Measurements from ENCODE around the gene ZNF768. TPM values are rescaled to one million over a fixed set of nuclear protein-coding genes. Genes with fewer than 3 reads are reported as not detected.

Gene ZNF768
- total and polyA plus RNA-seq, 2 donors, result 17.7 to 50.6 TPM

GRCh38 chr16:30521873-30522641 lies 4.3 kb downstream of the ZNF768 start:
- WGBS, result 51% methylated on average over 11 of the region's 11 CpGs
- Histone ChIP-seq H3K4me3 (ENCODE audit: low read depth, low read length) (no peak overlapping the region), H3K36me3 (ENCODE audit: insufficient read depth) (no peaks in the 10 kb centered on the region), H3K4me1 (ENCODE audit: insufficient read depth) (no peaks in the 10 kb centered on the region), H3K27ac (ENCODE audit: low read depth) (no peak overlapping the region)
- DNase-seq (ENCODE audit: extremely low spot score), result no peak

GRCh38 chr16:30521476-30521872 lies 4.9 kb downstream of the ZNF768 start:
- no peak overlapping the region for H3K27ac ChIP-seq (ENCODE audit: low read depth)
- H3K4me3 ChIP-seq (ENCODE audit: low read depth, low read length), result no peak overlapping the region
- H3K36me3 ChIP-seq (ENCODE audit: insufficient read depth), result no peaks in the 10 kb centered on the region
- H3K4me1 ChIP-seq (ENCODE audit: insufficient read depth), result no peaks in the 10 kb centered on the region
- no peak for DNase-seq (ENCODE audit: extremely low spot score)
- 90% methylated on average over 7 of the region's 7 CpGs for WGBS

- no peaks in the 10 kb centered on the region for H3K36me3 ChIP-seq (ENCODE audit: insufficient read depth)
- no peak for DNase-seq (ENCODE audit: extremely low spot score)
- H3K4me1 ChIP-seq (ENCODE audit: insufficient read depth), result no peaks in the 10 kb centered on the region
- H3K27ac ChIP-seq (ENCODE audit: low read depth), result no peak overlapping the region
- H3K4me3 ChIP-seq (ENCODE audit: low read depth, low read length), result no peak overlapping the region
- 85% methylated on average over 20 of the region's 20 CpGs for WGBS
Observed at GRCh38 chr16:30519120-30520049, 7.0 kb downstream of the ZNF768 start.

- no peaks in the 10 kb centered on the region for H3K4me1 ChIP-seq (ENCODE audit: insufficient read depth)
- no peaks in the 10 kb centered on the region for H3K36me3 ChIP-seq (ENCODE audit: insufficient read depth)
- DNase-seq (ENCODE audit: extremely low spot score), result no peak
- H3K27ac ChIP-seq (ENCODE audit: low read depth), result no peak overlapping the region
- no peak overlapping the region for H3K4me3 ChIP-seq (ENCODE audit: low read depth, low read length)
- 87% methylated on average over 10 of the region's 10 CpGs for WGBS
Observed at GRCh38 chr16:30518552-30518951, 7.8 kb downstream of the ZNF768 start.

- no peak for DNase-seq (ENCODE audit: extremely low spot score)
- WGBS, result 73% methylated on average over 2 of the region's 2 CpGs
- H3K27ac ChIP-seq (ENCODE audit: low read depth), result no peak overlapping the region
Observed at GRCh38 chr16:30515275-30515674, 11.1 kb downstream of the ZNF768 start.

GRCh38 chr16:30511509-30511908 lies 14.9 kb downstream of the ZNF768 start:
- 96% methylated on average over 3 of the region's 3 CpGs for WGBS
- Histone ChIP-seq H3K4me1 (ENCODE audit: insufficient read depth) (no peaks in the 10 kb centered on the region), H3K36me3 (ENCODE audit: insufficient read depth) (no peaks in the 10 kb centered on the region), H3K4me3 (ENCODE audit: low read depth, low read length) (no peak overlapping the region), H3K27ac (ENCODE audit: low read depth) (no peak overlapping the region)
- no peak for DNase-seq (ENCODE audit: extremely low spot score)

More at GRCh38 chr16:30515275-30515674, 11.1 kb downstream of the ZNF768 start:
- H3K4me3 ChIP-seq (ENCODE audit: low read depth, low read length), result no peak overlapping the region
- no peaks in the 10 kb centered on the region for H3K4me1 ChIP-seq (ENCODE audit: insufficient read depth)
- no peaks in the 10 kb centered on the region for H3K36me3 ChIP-seq (ENCODE audit: insufficient read depth)

GRCh38 chr16:30510376-30510938 lies 15.9 kb downstream of the ZNF768 start:
- Histone ChIP-seq H3K36me3 (ENCODE audit: insufficient read depth) (no peaks in the 10 kb centered on the region), H3K4me3 (ENCODE audit: low read depth, low read length) (no peak overlapping the region), H3K4me1 (ENCODE audit: insufficient read depth) (no peaks in the 10 kb centered on the region), H3K27ac (ENCODE audit: low read depth) (no peak overlapping the region)
- 65% methylated on average over 4 of the region's 4 CpGs for WGBS
- no peak for DNase-seq (ENCODE audit: extremely low spot score)

- DNase-seq (ENCODE audit: extremely low spot score), result no peak
- H3K27ac ChIP-seq (ENCODE audit: low read depth), result no peak overlapping the region
- H3K4me3 ChIP-seq (ENCODE audit: low read depth, low read length), result no peak overlapping the region
- WGBS, result 60% methylated on average over 4 of the region's 4 CpGs
- no peaks in the 10 kb centered on the region for H3K4me1 ChIP-seq (ENCODE audit: insufficient read depth)
- no peaks in the 10 kb centered on the region for H3K36me3 ChIP-seq (ENCODE audit: insufficient read depth)
Observed at GRCh38 chr16:30509081-30509765, 17.1 kb downstream of the ZNF768 start.

GRCh38 chr16:30503403-30504296 lies 22.7 kb downstream of the ZNF768 start:
- 67% methylated on average over 6 of the region's 6 CpGs for WGBS
- H3K4me3 ChIP-seq (ENCODE audit: low read depth, low read length), result no peak overlapping the region
- DNase-seq (ENCODE audit: extremely low spot score), result no peak

GRCh38 chr16:30499284-30499683 lies 27.1 kb downstream of the ZNF768 start:
- H3K36me3 ChIP-seq (ENCODE audit: insufficient read depth), result no peaks in the 10 kb centered on the region
- H3K4me3 ChIP-seq (ENCODE audit: low read depth, low read length), result no peak overlapping the region
- no peak for DNase-seq (ENCODE audit: extremely low spot score)
- no peak overlapping the region for H3K27ac ChIP-seq (ENCODE audit: low read depth)
- 73% methylated on average over 8 of the region's 8 CpGs for WGBS
- no peaks in the 10 kb centered on the region for H3K4me1 ChIP-seq (ENCODE audit: insufficient read depth)

More at GRCh38 chr16:30503403-30504296, 22.7 kb downstream of the ZNF768 start:
- no peaks in the 10 kb centered on the region for H3K36me3 ChIP-seq (ENCODE audit: insufficient read depth)
- no peaks in the 10 kb centered on the region for H3K4me1 ChIP-seq (ENCODE audit: insufficient read depth)
- no peak overlapping the region for H3K27ac ChIP-seq (ENCODE audit: low read depth)

GRCh38 chr16:30494709-30495108 lies 31.7 kb downstream of the ZNF768 start:
- Histone ChIP-seq H3K27ac (ENCODE audit: low read depth) (no peak overlapping the region), H3K36me3 (ENCODE audit: insufficient read depth) (no peaks in the 10 kb centered on the region), H3K4me3 (ENCODE audit: low read depth, low read length) (no peak overlapping the region), H3K4me1 (ENCODE audit: insufficient read depth) (no peaks in the 10 kb centered on the region)
- DNase-seq (ENCODE audit: extremely low spot score), result no peak
- WGBS, result 60% methylated on average over 12 of the region's 12 CpGs

- Histone ChIP-seq H3K36me3 (ENCODE audit: insufficient read depth) (no peaks in the 10 kb centered on the region), H3K4me1 (ENCODE audit: insufficient read depth) (no peaks in the 10 kb centered on the region), H3K27ac (ENCODE audit: low read depth) (no peak overlapping the region), H3K4me3 (ENCODE audit: low read depth, low read length) (no peak overlapping the region)
- DNase-seq (ENCODE audit: extremely low spot score), result no peak
- WGBS, result 71% methylated on average over 11 of the region's 11 CpGs
Observed at GRCh38 chr16:30493941-30494488, 32.4 kb downstream of the ZNF768 start.

Data from urinary bladder (tissue), 4 donors.